Smooth muscle cell (in vitro differentiated cells): Measurements from ENCODE around the gene EVC2. TPM values are rescaled to one million over a fixed set of nuclear protein-coding genes. Genes with fewer than 3 reads are reported as not detected.

Experiments
- DNase-seq: peaks from one replicate; lab custom pipeline; 2025; ENCODE audit not compliant: unreplicated experiment; lab: John Stamatoyannopoulos, UW
- H2AFZ ChIP-seq: fragments of 200-600 bp; sonication (generic); 2 replicates; pipeline ENCODE4 v1.6.0; 2016; ENCODE audit warnings: antibody characterized with exemption, low read depth, mild to moderate bottlenecking
- H3F3A ChIP-seq: fragments of 200-600 bp; sonication (generic); 2 replicates; pipeline ENCODE4 v1.6.0; 2017; ENCODE audit warnings: antibody characterized with exemption, low read depth
- H3K27ac ChIP-seq: fragments of 200-600 bp; sonication (generic); 2 replicates; pipeline ENCODE4 v1.5.1; 2016; ENCODE audit warnings: low read depth, mild to moderate bottlenecking
- H3K27me3 ChIP-seq: fragments of 200-600 bp; sonication (generic); 2 replicates; pipeline ENCODE4 v1.6.1; 2016; ENCODE audit warnings: low read depth, mild to moderate bottlenecking
- H3K36me3 ChIP-seq: fragments of 200-600 bp; sonication (generic); 2 replicates; pipeline ENCODE4 v1.5.1; 2016; ENCODE audit warnings: low read depth
- H3K4me1 ChIP-seq: fragments of 200-600 bp; sonication (generic); 2 replicates; pipeline ENCODE4 v1.5.1; 2016; ENCODE audit warnings: low read depth
- H3K4me2 ChIP-seq: fragments of 200-600 bp; sonication (generic); 2 replicates; pipeline ENCODE4 v1.6.0; 2016; ENCODE audit warnings: mild to moderate bottlenecking
- H3K4me3 ChIP-seq: fragments of 200-600 bp; sonication (generic); 2 replicates; pipeline ENCODE4 v1.5.1; 2016; ENCODE audit warnings: mild to moderate bottlenecking
- H3K79me2 ChIP-seq: fragments of 200-600 bp; sonication (generic); 2 replicates; pipeline ENCODE4 v1.6.0; 2016; ENCODE audit warnings: low read depth, mild to moderate bottlenecking
- H3K9ac ChIP-seq: fragments of 200-600 bp; sonication (generic); 2 replicates; pipeline ENCODE4 v1.6.0; 2016; ENCODE audit warnings: low read depth
- H3K9me3 ChIP-seq: fragments of 200-600 bp; sonication (generic); replicated peaks from 2 replicates; pipeline ENCODE4 v1.5.1; 2016; ENCODE audit warnings: low read depth
- H4K20me1 ChIP-seq: fragments of 200-600 bp; sonication (generic); 2 replicates; pipeline ENCODE4 v1.6.0; 2016; ENCODE audit warnings: low read depth
- WGBS: methylation state at CpG from one replicate; pipeline ENCODE4 v1.1.7; 2016; ENCODE audit warnings: low lambda C conversion rate; 5-methylcytosine and 5-hydroxymethylcytosine counted together
- polyA plus RNA-seq: library from polyadenylated mRNA; unstranded; fragments of >200 nt; fragmentation: Nextera tagmentation; extraction: Ambion mirVana; gene quantifications from 2 replicates; pipeline ENCODE4 v1.2.1, GENCODE V29; 2016
- total RNA-seq: library from RNA; depleted of rRNA; stranded (reverse); fragments of >200 nt; gene quantifications from 2 replicates; pipeline ENCODE4 v1.2.3, GENCODE V29; 2014
- TF ChIP-seq, protein P1 (sequence below): fragments of 200-600 bp; sonication (generic); IDR thresholded peaks from 2 replicates; pipeline ENCODE4 v1.5.1; 2017; ENCODE audit warnings: borderline replicate concordance, mild to moderate bottlenecking, antibody characterized with exemption; ENCODE audit not compliant: insufficient read depth, poor library complexity, severe bottlenecking

Gene EVC2
- total and polyA plus RNA-seq, 2 experiments from 2014 or later = 6.9 to 7.9 TPM

GRCh38 chr4:5541169-5541568 lies 167.2 kb downstream of the EVC2 start:
- H4K20me1 ChIP-seq = no peaks in the 10 kb centered on the region
- H3K79me2 ChIP-seq = no peaks in the 10 kb centered on the region
- H3K9ac ChIP-seq = no peak overlapping the region
- no peak for DNase-seq
- H3F3A ChIP-seq = no peaks in the 10 kb centered on the region
- H3K27me3 ChIP-seq = no peaks in the 10 kb centered on the region
- H2AFZ ChIP-seq = no peak overlapping the region
- TF ChIP-seq, protein P1, sequence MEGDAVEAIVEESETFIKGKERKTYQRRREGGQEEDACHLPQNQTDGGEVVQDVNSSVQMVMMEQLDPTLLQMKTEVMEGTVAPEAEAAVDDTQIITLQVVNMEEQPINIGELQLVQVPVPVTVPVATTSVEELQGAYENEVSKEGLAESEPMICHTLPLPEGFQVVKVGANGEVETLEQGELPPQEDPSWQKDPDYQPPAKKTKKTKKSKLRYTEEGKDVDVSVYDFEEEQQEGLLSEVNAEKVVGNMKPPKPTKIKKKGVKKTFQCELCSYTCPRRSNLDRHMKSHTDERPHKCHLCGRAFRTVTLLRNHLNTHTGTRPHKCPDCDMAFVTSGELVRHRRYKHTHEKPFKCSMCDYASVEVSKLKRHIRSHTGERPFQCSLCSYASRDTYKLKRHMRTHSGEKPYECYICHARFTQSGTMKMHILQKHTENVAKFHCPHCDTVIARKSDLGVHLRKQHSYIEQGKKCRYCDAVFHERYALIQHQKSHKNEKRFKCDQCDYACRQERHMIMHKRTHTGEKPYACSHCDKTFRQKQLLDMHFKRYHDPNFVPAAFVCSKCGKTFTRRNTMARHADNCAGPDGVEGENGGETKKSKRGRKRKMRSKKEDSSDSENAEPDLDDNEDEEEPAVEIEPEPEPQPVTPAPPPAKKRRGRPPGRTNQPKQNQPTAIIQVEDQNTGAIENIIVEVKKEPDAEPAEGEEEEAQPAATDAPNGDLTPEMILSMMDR = no peak
- no peaks in the 10 kb centered on the region for H3K9me3 ChIP-seq
- H3K4me1 ChIP-seq = no peaks in the 10 kb centered on the region
- WGBS = 92% methylated on average over 10 of the region's 10 CpGs
- H3K36me3 ChIP-seq = no peaks in the 10 kb centered on the region
- H3K27ac ChIP-seq = no peak overlapping the region
- H3K4me3 ChIP-seq = no peak overlapping the region
- no peak overlapping the region for H3K4me2 ChIP-seq

- H4K20me1 ChIP-seq = no peaks in the 10 kb centered on the region
- H3K27ac ChIP-seq = no peak overlapping the region
- no peak overlapping the region for H2AFZ ChIP-seq
- H3F3A ChIP-seq = no peaks in the 10 kb centered on the region
- H3K9me3 ChIP-seq = no peaks in the 10 kb centered on the region
- H3K9ac ChIP-seq = no peak overlapping the region
- H3K36me3 ChIP-seq = no peaks in the 10 kb centered on the region
- no peak for DNase-seq
- H3K4me3 ChIP-seq = no peak overlapping the region
- no peaks in the 10 kb centered on the region for H3K4me1 ChIP-seq
- no peaks in the 10 kb centered on the region for H3K27me3 ChIP-seq
- H3K79me2 ChIP-seq = no peaks in the 10 kb centered on the region
- 95% methylated on average over 2 of the region's 2 CpGs for WGBS
- TF ChIP-seq, protein P1 = no peak
- no peak overlapping the region for H3K4me2 ChIP-seq
These were observed 168.8 kb downstream of the EVC2 start for GRCh38 chr4:5539584-5539983.

DNA sequence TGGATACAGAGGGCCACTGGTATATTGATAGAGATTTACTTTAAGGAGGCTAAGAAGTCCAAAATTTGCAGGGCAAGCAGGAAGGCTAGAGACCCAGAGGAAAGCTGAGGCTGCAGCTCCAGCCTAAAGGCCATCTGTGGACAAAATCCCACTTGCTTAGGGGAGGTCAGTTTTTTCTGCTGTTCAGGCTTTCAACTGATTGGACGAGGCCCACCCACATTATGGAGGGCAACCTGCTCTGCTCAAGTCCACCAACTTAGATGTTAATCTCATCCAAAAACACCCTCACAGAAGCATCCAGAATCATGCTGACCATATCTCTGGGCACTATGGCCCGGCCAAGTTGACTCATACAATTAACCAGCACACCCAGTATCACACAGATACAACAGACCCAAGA lies 176.3 kb downstream of the EVC2 start:
- Histone ChIP-seq H3K9ac (no peak overlapping the region), H3K4me1 (no peaks in the 10 kb centered on the region), H4K20me1 (no peaks in the 10 kb centered on the region), H3K4me3 (no peak overlapping the region), H3K9me3 (no peaks in the 10 kb centered on the region), H3F3A (no peaks in the 10 kb centered on the region), H2AFZ (no peak overlapping the region), H3K79me2 (no peaks in the 10 kb centered on the region), H3K27ac (no peak overlapping the region), H3K27me3 (no peaks in the 10 kb centered on the region), H3K36me3 (no peaks in the 10 kb centered on the region), H3K4me2 (no peak overlapping the region)
- no peak for DNase-seq
- TF ChIP-seq, protein P1 = no peak
- WGBS = 100% methylated on average over 2 of the region's 2 CpGs

GRCh38 chr4:5528031-5528436 lies 180.3 kb downstream of the EVC2 start:
- Histone ChIP-seq H3K79me2 (no peaks in the 10 kb centered on the region), H3K4me1 (peaks cover 6% of the 10 kb centered on the region), H2AFZ (no peak overlapping the region), H3K4me3 (no peak overlapping the region), H3K27me3 (no peaks in the 10 kb centered on the region), H3F3A (no peaks in the 10 kb centered on the region), H3K36me3 (no peaks in the 10 kb centered on the region), H4K20me1 (no peaks in the 10 kb centered on the region), H3K9me3 (no peaks in the 10 kb centered on the region), H3K27ac (no peak overlapping the region), H3K9ac (no peak overlapping the region), H3K4me2 (no peak overlapping the region)
- WGBS = 97% methylated on average over 4 of the region's 4 CpGs
- TF ChIP-seq, protein P1 = no peak
- DNase-seq = no peak
